Vagina (tissue), 2 donors: ENCODE results near the gene GRIPAP1.

Source experiments
- POLR2A ChIP-seq, 2 donors: fragments of 450-650 bp; IDR thresholded peaks; one replicate each; pipeline ENCODE4 v1.6.1; 2017; ENCODE audit warnings: antibody characterized with exemption in 2 of 2, mild to moderate bottlenecking in 2 of 2, moderate library complexity in 2 of 2
- POLR2AphosphoS5 ChIP-seq, 2 donors: sonication (generic); formaldehyde crosslinking; IDR thresholded peaks; one replicate each; pipeline ENCODE4 v1.9.0; 2017; ENCODE audit warnings: antibody characterized with exemption in 2 of 2, mild to moderate bottlenecking in 2 of 2, low read depth in 1 of 2; ENCODE audit not compliant: insufficient read depth in 1 of 2
- TF ChIP-seq, protein P1 (sequence below), 3 experiments: fragments of 450-650 bp in 2 of 3; fragments of 200-600 bp in 1 of 3; sonication (generic) in 1 of 3; IDR thresholded peaks; one replicate each; pipeline ENCODE4 v1.5.1; 2017 to 2019; ENCODE audit warnings: antibody characterized with exemption in 3 of 3, mild to moderate bottlenecking in 2 of 3, moderate library complexity in 2 of 3

DNA sequence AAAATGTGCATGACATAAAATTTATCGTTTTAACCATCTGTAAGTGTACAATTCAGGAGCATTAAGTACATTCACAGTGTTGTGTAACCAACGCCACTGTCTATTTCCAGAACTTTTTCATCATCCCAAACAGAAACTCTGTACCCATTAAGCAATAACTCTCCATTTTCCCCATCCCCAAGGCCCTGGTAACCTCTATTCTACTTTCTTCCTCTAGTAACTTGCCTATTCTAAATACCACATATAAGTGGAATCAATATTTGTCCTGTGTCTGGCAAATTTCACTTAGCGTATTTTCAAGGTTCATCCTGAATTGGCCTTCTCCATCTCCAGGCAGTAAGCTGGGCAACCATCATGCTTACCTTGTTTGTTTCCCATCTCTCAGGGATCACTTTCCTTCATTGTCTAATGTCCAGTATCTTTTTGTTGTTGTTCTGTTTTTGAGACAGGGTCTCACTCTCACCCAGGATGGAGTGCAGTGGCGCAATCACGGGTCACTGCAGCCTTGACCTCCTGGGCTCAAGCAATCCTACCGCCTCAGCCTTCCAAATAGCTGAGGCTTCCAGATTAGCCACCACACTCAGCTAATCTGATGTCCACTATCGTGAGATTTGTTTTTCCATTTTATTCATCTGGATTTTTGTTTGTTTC is 17.7 kb upstream of the GRIPAP1 start:
- no peak for TF ChIP-seq POLR2A (IDR thresholded peaks at IDR 0.05)
- no peak for TF ChIP-seq POLR2AphosphoS5 (IDR thresholded peaks at IDR 0.05; ENCODE audit: insufficient read depth in 1 of 2, low read depth in 1 of 2)
- TF ChIP-seq, protein P1, sequence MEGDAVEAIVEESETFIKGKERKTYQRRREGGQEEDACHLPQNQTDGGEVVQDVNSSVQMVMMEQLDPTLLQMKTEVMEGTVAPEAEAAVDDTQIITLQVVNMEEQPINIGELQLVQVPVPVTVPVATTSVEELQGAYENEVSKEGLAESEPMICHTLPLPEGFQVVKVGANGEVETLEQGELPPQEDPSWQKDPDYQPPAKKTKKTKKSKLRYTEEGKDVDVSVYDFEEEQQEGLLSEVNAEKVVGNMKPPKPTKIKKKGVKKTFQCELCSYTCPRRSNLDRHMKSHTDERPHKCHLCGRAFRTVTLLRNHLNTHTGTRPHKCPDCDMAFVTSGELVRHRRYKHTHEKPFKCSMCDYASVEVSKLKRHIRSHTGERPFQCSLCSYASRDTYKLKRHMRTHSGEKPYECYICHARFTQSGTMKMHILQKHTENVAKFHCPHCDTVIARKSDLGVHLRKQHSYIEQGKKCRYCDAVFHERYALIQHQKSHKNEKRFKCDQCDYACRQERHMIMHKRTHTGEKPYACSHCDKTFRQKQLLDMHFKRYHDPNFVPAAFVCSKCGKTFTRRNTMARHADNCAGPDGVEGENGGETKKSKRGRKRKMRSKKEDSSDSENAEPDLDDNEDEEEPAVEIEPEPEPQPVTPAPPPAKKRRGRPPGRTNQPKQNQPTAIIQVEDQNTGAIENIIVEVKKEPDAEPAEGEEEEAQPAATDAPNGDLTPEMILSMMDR (IDR thresholded peaks at IDR 0.05): no peak
